K562 (cell line): ENCODE measurements around the gene CAPN12. TPM values are rescaled to one million over a fixed set of nuclear protein-coding genes. Genes with fewer than 3 reads are reported as not detected.

ENCODE experiments used
- ATAC-seq: fragments of 200-7000 bp; cut with Tn5 transposase; 3 replicates; pipeline ENCODE4 v1.9.1; 2020; ENCODE audit warnings: moderate library complexity
- BruUV-seq: library from RNA; stranded (reverse); fragments of 400-500 nt; replicated peaks from 2 replicates; lab custom pipeline; 2021; lab: Mats Ljungman, UMichigan
- CTCF ChIA-PET: fragments of 300-600 bp; formaldehyde crosslinking; extraction: SDS; loops from one replicate; lab custom pipeline; 2021; ENCODE audit warnings: low intra/inter-chr PET ratio; lab: Yijun Ruan, JAX
- POLR2A ChIA-PET: fragments of 300-600, 350-650 bp; sonication (Branson Sonifier 250); formaldehyde crosslinking; extraction: SDS; loops from one replicate; lab custom pipeline; 2021; ENCODE audit warnings: antibody characterized with exemption, inconsistent platforms; lab: Yijun Ruan, JAX
- DNase-seq, 4 experiments: peaks; one replicate each; pipeline versions ENCODE4 v3.0.0 to v3.0.0-alpha.2; 2011 to 2018; ENCODE audit warnings: low spot score in 3 of 4, mixed read lengths in 3 of 4; ENCODE audit errors: extremely low read depth in 1 of 4
- FAIRE-seq: peaks from 2 replicates; lab custom pipeline; 2011; peaks lifted over from hg19 to GRCh38; lab: Jason Lieb, UNC
- H2AFZ ChIP-seq: 2 replicates; pipeline ENCODE4 v1.6.0; 2011; ENCODE audit warnings: low read depth, low read length, control low read depth, inconsistent platforms
- H3K27ac ChIP-seq: fragments of 200-600 bp; 3 replicates; pipeline ENCODE4 v1.8.0; 2011; ENCODE audit warnings: low read depth, mild to moderate bottlenecking, control low read depth, inconsistent platforms, low read length, moderate library complexity, mixed read lengths; ENCODE audit errors: extremely low read depth
- H3K27me3 ChIP-seq, 2 experiments: fragments of 300-600 bp in 1 of 2; 2 replicates in 1 of 2; 3 replicates in 1 of 2; pipeline versions ENCODE4 v1.6.0 to v1.8.0; 2011; ENCODE audit warnings: inconsistent platforms in 2 of 2, low read length in 2 of 2, mild to moderate bottlenecking in 1 of 2, mixed read lengths in 1 of 2, moderate library complexity in 1 of 2; ENCODE audit not compliant: control insufficient read depth in 2 of 2, insufficient read depth in 2 of 2
- H3K36me3 ChIP-seq: fragments of 300-600 bp; 3 replicates; pipeline ENCODE4 v1.8.0; 2011; ENCODE audit warnings: mild to moderate bottlenecking, low read length, inconsistent platforms; ENCODE audit not compliant: control insufficient read depth, insufficient read depth
- H3K4me1 ChIP-seq, 2 experiments: fragments of 200-600 bp in 1 of 2; replicated peaks in 1 of 2; 2 replicates in 1 of 2; 3 replicates in 1 of 2; pipeline versions ENCODE4 v1.5.1 to v1.8.0; 2011; ENCODE audit warnings: inconsistent platforms in 2 of 2, low read length in 2 of 2, mild to moderate bottlenecking in 1 of 2, mixed read lengths in 1 of 2, moderate library complexity in 1 of 2; ENCODE audit not compliant: control insufficient read depth in 2 of 2, insufficient read depth in 2 of 2
- H3K4me2 ChIP-seq: 2 replicates; pipeline ENCODE4 v1.6.1; 2011; ENCODE audit warnings: low read length, control low read depth, inconsistent platforms, mixed read lengths; ENCODE audit not compliant: insufficient read depth
- H3K4me3 ChIP-seq: fragments of 200-600 bp; sonication (generic), shearing (Covaris generic); 2 replicates; pipeline ENCODE4 v1.5.1; 2016; ENCODE audit warnings: control low read depth, inconsistent platforms
- H3K79me2 ChIP-seq: fragments of 200-600 bp; 3 replicates; pipeline ENCODE4 v1.8.0; 2011; ENCODE audit warnings: low read length, inconsistent platforms; ENCODE audit not compliant: control insufficient read depth, insufficient read depth
- H3K9ac ChIP-seq, 2 experiments: 2 replicates each; pipeline versions ENCODE4 v1.6.0 to v1.6.1; 2011; ENCODE audit warnings: low read depth in 2 of 2, low read length in 2 of 2, control low read depth in 1 of 2, inconsistent platforms in 1 of 2, mild to moderate bottlenecking in 1 of 2, mixed read lengths in 1 of 2; ENCODE audit not compliant: insufficient read depth in 1 of 2
- H3K9me1 ChIP-seq: one replicate; pipeline ENCODE4 v1.6.0; 2011; ENCODE audit warnings: inconsistent platforms, mild to moderate bottlenecking, low read length, moderate library complexity; ENCODE audit not compliant: control insufficient read depth, insufficient read depth
- H3K9me3 ChIP-seq: replicated peaks from 2 replicates; pipeline ENCODE4 v1.5.1; 2011; ENCODE audit warnings: low read depth, low read length, inconsistent platforms; ENCODE audit not compliant: control insufficient read depth, insufficient read depth
- H4K20me1 ChIP-seq: replicated peaks from 2 replicates; pipeline ENCODE4 v1.6.1; 2011; ENCODE audit warnings: low read length, inconsistent platforms, mixed read lengths; ENCODE audit not compliant: control insufficient read depth, insufficient read depth
- JUN ChIP-seq, 2 experiments: sonication (generic) in 1 of 2; formaldehyde crosslinking in 1 of 2; IDR thresholded peaks; 2 replicates each; pipeline versions ENCODE4 v1.6.1 to v1.8.0; 2012 to 2022; ENCODE audit warnings: borderline replicate concordance in 2 of 2, mild to moderate bottlenecking in 2 of 2, improper control_type of control experiment in 1 of 2, low read depth in 1 of 2, low read length in 1 of 2, missing genetic modification reagents in 1 of 2
- L3MBTL2 ChIP-seq: fragments of 450-650 bp; IDR thresholded peaks from 2 replicates; pipeline ENCODE4 v1.6.1; 2016; ENCODE audit warnings: mild to moderate bottlenecking, moderate library complexity
- MAX ChIP-seq: sonication (generic); formaldehyde crosslinking; IDR thresholded peaks from 2 replicates; pipeline ENCODE4 v1.9.0; 2022; ENCODE audit warnings: mild to moderate bottlenecking, missing genetic modification reagents
- MXD1 ChIP-seq: fragments of 250-450 bp; sonication (Bioruptor Pico); IDR thresholded peaks from 2 replicates; pipeline ENCODE4 v1.8.0; 2021; ENCODE audit warnings: borderline replicate concordance, mild to moderate bottlenecking, moderate library complexity; ENCODE audit not compliant: poor library complexity, severe bottlenecking
- NCOA1 ChIP-seq: fragments of 450-650 bp; IDR thresholded peaks from 2 replicates; pipeline ENCODE4 v1.6.1; 2016; ENCODE audit warnings: low read depth
- POLR2G ChIP-seq: fragments of 200-400 bp; formaldehyde crosslinking; IDR thresholded peaks from 2 replicates; pipeline ENCODE4 v1.6.1; 2017; ENCODE audit warnings: low read depth, mild to moderate bottlenecking, antibody characterized with exemption, low read length, moderate library complexity
- RBM22 ChIP-seq: fragments of 200-400 bp; formaldehyde crosslinking; IDR thresholded peaks from 2 replicates; pipeline ENCODE4 v1.6.1; 2018; ENCODE audit warnings: low read length, low read depth; ENCODE audit not compliant: poor library complexity, severe bottlenecking
- SIN3B ChIP-seq: fragments of 450-650 bp; IDR thresholded peaks from 2 replicates; pipeline ENCODE4 v1.6.1; 2017; ENCODE audit warnings: low read depth, mild to moderate bottlenecking, moderate library complexity
- XRCC5 ChIP-seq: fragments of 200-400 bp; formaldehyde crosslinking; IDR thresholded peaks from 2 replicates; pipeline ENCODE4 v1.6.1; 2017; ENCODE audit warnings: low read depth, mild to moderate bottlenecking, low read length
- WGBS: fragments of 100-300 bp; shearing (Covaris generic); methylation state at CpG from one replicate; pipeline ENCODE4 v1.1.6; 2016; ENCODE audit warnings: low coverage, mixed read lengths; ENCODE audit not compliant: insufficient coverage; ENCODE audit errors: missing lambda C conversion rate; 5-methylcytosine and 5-hydroxymethylcytosine counted together
- in situ Hi-C: fragments of 300-500 bp; cut with MboI; formaldehyde crosslinking; loops from 4 replicates; pipeline ENCODE4 v1.15.0; 2018; ENCODE audit warnings: inconsistent platforms, mixed read lengths
- intact Hi-C: fragments of 100-400 bp; cut with micrococcal nuclease; formaldehyde crosslinking; loops from 2 replicates; pipeline ENCODE4 v1.14.2; 2022
- polyA plus RNA-seq, 8 experiments: library from polyadenylated mRNA; depleted of rRNA in 4 of 8; stranded (reverse) in 5 of 8; unstranded in 3 of 8; fragments of >200 nt; fragmentation: Nextera tagmentation in 2 of 8; fragmentation: Illumina TruSeq in 1 of 8; extraction: Ambion mirVana in 2 of 8; extraction: Trizol in 1 of 8; gene quantifications; 2 replicates each; pipeline versions ENCODE4 v1.2.1 to v1.2.3, GENCODE V29; 2011 to 2014; ENCODE audit warnings: inconsistent platforms in 1 of 8, missing spikeins in 1 of 8
- total RNA-seq, 7 experiments: library from RNA; depleted of rRNA in 6 of 7; stranded (reverse); fragments of >200 nt in 6 of 7; fragmentation: Illumina TruSeq in 2 of 7; extraction: Trizol in 2 of 7; gene quantifications; 2 replicates each; pipeline versions ENCODE4 v1.2.1 to v1.2.3, GENCODE V29; 2011 to 2021; ENCODE audit warnings: low replicate concordance in 1 of 7

CAPN12 gene
- total and polyA plus RNA-seq, 9 of the 15 experiments (the other 6 are each of a cell fraction or from before 2014, with no cell fraction given): 0.83 to 7.0 (median 1.6) TPM

GRCh38 chr19:38717855-38718254 lies 26.4 kb downstream of the CAPN12 start:
- Histone ChIP-seq H3K9me1 (no peaks in the 10 kb centered on the region), H2AFZ (no peak overlapping the region), H3K27ac (no peak overlapping the region; the same call in 2 of the 3 replicates), H3K79me2 (no peaks in the 10 kb centered on the region; the same call in 2 of the 3 replicates), H3K4me1 (peaks cover 0 to 39% of the 10 kb centered on the region in 2 experiments; a peak in 1 of 5 replicates), H3K4me3 (no peak overlapping the region), H3K27me3 (no peaks in the 10 kb centered on the region), H4K20me1 (peaks cover 4% of the 10 kb centered on the region; the same call in 1 of the 2 replicates), H3K9me3 (no peaks in the 10 kb centered on the region), H3K36me3 (peaks cover 93% of the 10 kb centered on the region; the same call in 2 of the 3 replicates), H3K4me2 (no peak overlapping the region), H3K9ac (peak overlapping the region in 1 of 2 experiments; percentile 50; a peak in 2 of 4 replicates)
- intact Hi-C loops (no loop called here), in situ Hi-C loops (no loop called here)
- 88% methylated on average over 7 of the region's 11 CpGs for WGBS
- no peak for ATAC-seq
- peak; percentile 56 for TF ChIP-seq RBM22
- no peak for TF ChIP-seq NCOA1
- no peak for TF ChIP-seq XRCC5
- no peak for TF ChIP-seq SIN3B
- no peak for FAIRE-seq
- no TSS peak for BruUV-seq
- ChIA-PET POLR2A (no interaction called here), CTCF (no interaction called here)
- DNase-seq: no peak

- Histone ChIP-seq H2AFZ (no peak overlapping the region), H3K9ac (no peak overlapping the region; a peak in 1 of 4 replicates), H4K20me1 (0 out of 2 replicates have a peak, but pooled peaks cover 4% of the 10 kb centered on the region), H3K27ac (no peak overlapping the region), H3K36me3 (peaks cover 93% of the 10 kb centered on the region; the same call in 2 of the 3 replicates), H3K4me3 (no peak overlapping the region), H3K9me1 (no peaks in the 10 kb centered on the region), H3K79me2 (no peaks in the 10 kb centered on the region; the same call in 2 of the 3 replicates), H3K9me3 (no peaks in the 10 kb centered on the region), H3K27me3 (no peaks in the 10 kb centered on the region), H3K4me2 (no peak overlapping the region), H3K4me1 (peaks cover 0 to 39% of the 10 kb centered on the region in 2 experiments; a peak in 1 of 5 replicates)
- intact Hi-C loops (no loop called here), in situ Hi-C loops (no loop called here)
- FAIRE-seq: no peak
- no peak for ATAC-seq
- TF ChIP-seq L3MBTL2 (no peak), POLR2G (peak; percentile 40), MXD1 (CRISPR knock-in tag) (no peak), MAX (CRISPR knock-in tag) (peak; percentile 18; the same call in 1 of the 2 replicates), RBM22 (peak; percentile 44), JUN (IDR thresholded peaks at IDR 0.05; ENCODE audit: borderline replicate concordance, low read depth, low read length) (no peak), JUN (CRISPR knock-in tag; IDR thresholded peaks at IDR 0.05; ENCODE audit: borderline replicate concordance) (no peak)
- no TSS peak for BruUV-seq
- CTCF ChIA-PET: no interaction called here
- POLR2A ChIA-PET: interaction anchor here (0.6 to 1.1 kb wide), 3 partner anchors 16 to 21 kb away, joined by 3 to 5 read pairs (median 4); no protein-coding TSS in a partner anchor
- no peak for DNase-seq
- 97% methylated on average over 17 of the region's 17 CpGs for WGBS
Measured at GRCh38 chr19:38717051-38717450, 27.2 kb downstream of the CAPN12 start.
